H9 (cell line): ENCODE measurements around the gene TSC22D1. TPM values are rescaled to one million over a fixed set of nuclear protein-coding genes. Genes with fewer than 3 reads are reported as not detected.

Experiments
- DNase-seq: peaks from one replicate; pipeline ENCODE4 v3.0.0-alpha.2; 2017
- H2AFZ ChIP-seq: one replicate; pipeline ENCODE4 v1.6.1; 2013; ENCODE audit warnings: mild to moderate bottlenecking, low read length, control low read depth, moderate library complexity
- H2AK5ac ChIP-seq: 2 replicates; pipeline ENCODE4 v1.6.1; 2013; ENCODE audit warnings: low read length, control low read depth, mixed read lengths; ENCODE audit not compliant: insufficient read length
- H2BK120ac ChIP-seq: one replicate; pipeline ENCODE4 v1.6.1; 2013; ENCODE audit warnings: low read depth, mild to moderate bottlenecking, low read length, control low read depth, inconsistent platforms; ENCODE audit not compliant: poor library complexity, severe bottlenecking
- H2BK12ac ChIP-seq: 2 replicates; pipeline ENCODE4 v1.6.1; 2013; ENCODE audit warnings: low read length, control low read depth, mixed read lengths, low read depth; ENCODE audit not compliant: insufficient read length
- H2BK15ac ChIP-seq: 2 replicates; pipeline ENCODE4 v1.6.1; 2013; ENCODE audit warnings: low read depth, low read length, control low read depth
- H2BK20ac ChIP-seq: one replicate; pipeline ENCODE4 v1.6.1; 2013; ENCODE audit warnings: low read depth, mild to moderate bottlenecking, low read length, control low read depth, inconsistent platforms; ENCODE audit not compliant: poor library complexity, severe bottlenecking
- H2BK5ac ChIP-seq: 2 replicates; pipeline ENCODE4 v1.6.1; 2013; ENCODE audit warnings: low read length, control low read depth, mixed read lengths; ENCODE audit not compliant: insufficient read length
- H3K14ac ChIP-seq: 2 replicates; pipeline ENCODE4 v1.6.1; 2013; ENCODE audit warnings: low read length, control low read depth; ENCODE audit not compliant: insufficient read depth
- H3K18ac ChIP-seq: 2 replicates; pipeline ENCODE4 v1.6.1; 2013; ENCODE audit warnings: low read depth, mild to moderate bottlenecking, mixed read lengths, low read length, control low read depth; ENCODE audit not compliant: insufficient read length
- H3K23ac ChIP-seq: 2 replicates; pipeline ENCODE4 v1.6.1; 2013; ENCODE audit warnings: low read length, control low read depth, mixed read lengths, low read depth; ENCODE audit not compliant: insufficient read length
- H3K23me2 ChIP-seq: 2 replicates; pipeline ENCODE4 v1.6.1; 2013; ENCODE audit warnings: low read depth, mild to moderate bottlenecking, mixed read lengths, low read length, control low read depth; ENCODE audit not compliant: insufficient read length, poor library complexity, severe bottlenecking
- H3K27ac ChIP-seq: 2 replicates; pipeline ENCODE4 v1.5.1; 2013; ENCODE audit warnings: low read length, control low read depth, mixed read lengths, low read depth; ENCODE audit not compliant: insufficient read length
- H3K27me3 ChIP-seq: 2 replicates; pipeline ENCODE4 v1.6.1; 2013; ENCODE audit warnings: low read length, control low read depth, inconsistent platforms; ENCODE audit not compliant: insufficient read depth
- H3K4ac ChIP-seq: 2 replicates; pipeline ENCODE4 v1.6.1; 2013; ENCODE audit warnings: low read depth, mild to moderate bottlenecking, control low read depth, inconsistent platforms, low read length, moderate library complexity
- H3K4me1 ChIP-seq: 2 replicates; pipeline ENCODE4 v1.6.1; 2013; ENCODE audit warnings: low read length, control low read depth, inconsistent platforms; ENCODE audit not compliant: insufficient read depth
- H3K4me2 ChIP-seq: 2 replicates; pipeline ENCODE4 v1.6.1; 2013; ENCODE audit warnings: low read length, control low read depth, mixed read lengths; ENCODE audit not compliant: insufficient read length, insufficient read depth
- H3K56ac ChIP-seq: 2 replicates; pipeline ENCODE4 v1.6.1; 2013; ENCODE audit warnings: low read depth, mild to moderate bottlenecking, mixed read lengths, low read length, control low read depth; ENCODE audit not compliant: insufficient read length
- H3K79me1 ChIP-seq: 2 replicates; pipeline ENCODE4 v1.6.1; 2013; ENCODE audit warnings: low read depth, mild to moderate bottlenecking, moderate library complexity, low read length, control low read depth, inconsistent platforms; ENCODE audit not compliant: insufficient read depth, poor library complexity, severe bottlenecking
- H3K79me2 ChIP-seq: 2 replicates; pipeline ENCODE4 v1.6.1; 2013; ENCODE audit warnings: low read length, control low read depth, inconsistent platforms; ENCODE audit not compliant: insufficient read depth
- H3K9ac ChIP-seq: 2 replicates; pipeline ENCODE4 v1.6.1; 2013; ENCODE audit warnings: low read length, control low read depth, mixed read lengths; ENCODE audit not compliant: insufficient read length; ENCODE audit errors: extremely low read depth
- H3K9me3 ChIP-seq: one replicate; pipeline ENCODE4 v1.6.1; 2013; ENCODE audit warnings: low read depth, low read length, inconsistent platforms; ENCODE audit not compliant: control insufficient read depth
- H3T11ph ChIP-seq: one replicate; pipeline ENCODE4 v1.6.1; 2013; ENCODE audit warnings: mild to moderate bottlenecking, low read length, control low read depth, inconsistent platforms
- H4K20me1 ChIP-seq: one replicate; pipeline ENCODE4 v1.6.1; 2013; ENCODE audit not compliant: control insufficient read depth, insufficient read length, insufficient read depth
- H4K5ac ChIP-seq: 2 replicates; pipeline ENCODE4 v1.6.1; 2013; ENCODE audit warnings: low read depth, mild to moderate bottlenecking, mixed read lengths, low read length, control low read depth; ENCODE audit not compliant: insufficient read length
- H4K8ac ChIP-seq: replicated peaks from 2 replicates; pipeline ENCODE4 v1.6.1; 2013; ENCODE audit warnings: low read length, control low read depth, mixed read lengths, low read depth; ENCODE audit not compliant: insufficient read length
- H4K91ac ChIP-seq: 2 replicates; pipeline ENCODE4 v1.6.1; 2013; ENCODE audit warnings: low read depth, mild to moderate bottlenecking, moderate library complexity, mixed read lengths, low read length, control low read depth; ENCODE audit not compliant: insufficient read length
- H3K27ac Mint-ChIP-seq, 3 experiments: 2 replicates in 2 of 3; 3 replicates in 1 of 3; pipeline ENCODE4 v1.8.0; 2020 to 2021; ENCODE audit warnings: mixed read lengths in 3 of 3, mild to moderate bottlenecking in 1 of 3, moderate library complexity in 1 of 3
- H3K27me3 Mint-ChIP-seq: 2 replicates; pipeline ENCODE4 v1.8.0; 2021; ENCODE audit warnings: low read depth, mild to moderate bottlenecking, moderate library complexity, mixed read lengths
- H3K36me3 Mint-ChIP-seq, 3 experiments: 2 replicates in 2 of 3; 3 replicates in 1 of 3; pipeline ENCODE4 v1.8.0; 2020 to 2021; ENCODE audit warnings: low read depth in 3 of 3, mixed read lengths in 3 of 3; ENCODE audit not compliant: insufficient read depth in 1 of 3
- H3K4me1 Mint-ChIP-seq, 2 experiments: 2 replicates each; pipeline ENCODE4 v1.8.0; 2020; ENCODE audit warnings: mixed read lengths in 2 of 2
- H3K4me3 Mint-ChIP-seq, 2 experiments: 2 replicates in 1 of 2; 3 replicates in 1 of 2; pipeline ENCODE4 v1.8.0; 2020 to 2021; ENCODE audit warnings: mild to moderate bottlenecking in 2 of 2, mixed read lengths in 2 of 2, moderate library complexity in 1 of 2
- H3K9me3 Mint-ChIP-seq, 2 experiments: 2 replicates in 1 of 2; 3 replicates in 1 of 2; pipeline ENCODE4 v1.8.0; 2020; ENCODE audit warnings: mild to moderate bottlenecking in 2 of 2, mixed read lengths in 2 of 2, moderate library complexity in 1 of 2
- CTCF ChIP-seq: fragments of 200-600 bp; sonication (generic); conservative IDR thresholded peaks from 3 replicates; pipeline ENCODE4 v1.8.0; 2021; ENCODE audit warnings: antibody characterized with exemption, mild to moderate bottlenecking
- WGBS: extraction: QIAGEN DNeasy Blood & Tissue Kit; methylation state at CpG from one replicate; pipeline ENCODE4 v1.1.7; 2013; ENCODE audit warnings: missing lambda C conversion rate, low lambda C conversion rate, mixed read lengths; ENCODE audit not compliant: insufficient read length; ENCODE audit errors: extremely low coverage; 5-methylcytosine and 5-hydroxymethylcytosine counted together
- total RNA-seq: library from RNA; stranded (reverse); gene quantifications from 2 replicates; pipeline ENCODE4 v1.2.1, GENCODE V29; 2021

The TSC22D1 gene
- total RNA-seq, 1 experiment from 2014 or later = 76.7 TPM

GRCh38 chr13:44592216-44592847 is 16.2 kb upstream of the TSC22D1 start:
- no peak overlapping the region for H2BK15ac ChIP-seq
- H3K79me1 ChIP-seq = no peaks in the 10 kb centered on the region
- no peak overlapping the region for H2BK120ac ChIP-seq
- H3K9ac ChIP-seq = no peak overlapping the region
- H3K36me3 Mint-ChIP-seq = peaks cover 6 to 15% (median 11%) of the 10 kb centered on the region in 3 experiments
- no peak overlapping the region for H4K8ac ChIP-seq
- no peak overlapping the region for H3K56ac ChIP-seq
- no peaks in the 10 kb centered on the region for H3K4me1 ChIP-seq
- H3K27me3 Mint-ChIP-seq = no peaks in the 10 kb centered on the region; the same call in 1 of the 2 replicates
- H2BK5ac ChIP-seq = no peak overlapping the region
- H4K91ac ChIP-seq = no peak overlapping the region
- H3K4me3 Mint-ChIP-seq = no peak overlapping the region
- H3K27ac Mint-ChIP-seq = peak overlapping the region in 1 of 3 experiments; percentile 33; a peak in 1 of 7 replicates
- no peak overlapping the region for H3K18ac ChIP-seq
- H3K4me1 Mint-ChIP-seq = peaks cover 10 to 19% of the 10 kb centered on the region in 2 experiments
- DNase-seq = no peak
- WGBS = no CpG with 5 or more reads among the region's 6 CpGs
- H3T11ph ChIP-seq = no peak overlapping the region
- H3K14ac ChIP-seq = no peak overlapping the region
- H4K5ac ChIP-seq = no peak overlapping the region
- H3K4me2 ChIP-seq = no peak overlapping the region
- H2AK5ac ChIP-seq = no peak overlapping the region
- TF ChIP-seq CTCF = no peak
- no peak overlapping the region for H2BK12ac ChIP-seq
- no peak overlapping the region for H3K4ac ChIP-seq
- H3K27ac ChIP-seq = no peak overlapping the region
- peaks cover 11 to 18% of the 10 kb centered on the region in 2 experiments for H3K9me3 Mint-ChIP-seq
- no peak overlapping the region for H3K23ac ChIP-seq
- no peaks in the 10 kb centered on the region for H3K27me3 ChIP-seq
- no peaks in the 10 kb centered on the region for H3K9me3 ChIP-seq
- H4K20me1 ChIP-seq = no peaks in the 10 kb centered on the region
- no peak overlapping the region for H2AFZ ChIP-seq
- no peaks in the 10 kb centered on the region for H3K23me2 ChIP-seq
- H2BK20ac ChIP-seq = no peak overlapping the region
- H3K79me2 ChIP-seq = no peaks in the 10 kb centered on the region
